ENCODE data around the gene AVP.
A peak's percentile ranks its signal among the peaks of the same experiment; 100 is the strongest.

Gene AVP

DNA sequence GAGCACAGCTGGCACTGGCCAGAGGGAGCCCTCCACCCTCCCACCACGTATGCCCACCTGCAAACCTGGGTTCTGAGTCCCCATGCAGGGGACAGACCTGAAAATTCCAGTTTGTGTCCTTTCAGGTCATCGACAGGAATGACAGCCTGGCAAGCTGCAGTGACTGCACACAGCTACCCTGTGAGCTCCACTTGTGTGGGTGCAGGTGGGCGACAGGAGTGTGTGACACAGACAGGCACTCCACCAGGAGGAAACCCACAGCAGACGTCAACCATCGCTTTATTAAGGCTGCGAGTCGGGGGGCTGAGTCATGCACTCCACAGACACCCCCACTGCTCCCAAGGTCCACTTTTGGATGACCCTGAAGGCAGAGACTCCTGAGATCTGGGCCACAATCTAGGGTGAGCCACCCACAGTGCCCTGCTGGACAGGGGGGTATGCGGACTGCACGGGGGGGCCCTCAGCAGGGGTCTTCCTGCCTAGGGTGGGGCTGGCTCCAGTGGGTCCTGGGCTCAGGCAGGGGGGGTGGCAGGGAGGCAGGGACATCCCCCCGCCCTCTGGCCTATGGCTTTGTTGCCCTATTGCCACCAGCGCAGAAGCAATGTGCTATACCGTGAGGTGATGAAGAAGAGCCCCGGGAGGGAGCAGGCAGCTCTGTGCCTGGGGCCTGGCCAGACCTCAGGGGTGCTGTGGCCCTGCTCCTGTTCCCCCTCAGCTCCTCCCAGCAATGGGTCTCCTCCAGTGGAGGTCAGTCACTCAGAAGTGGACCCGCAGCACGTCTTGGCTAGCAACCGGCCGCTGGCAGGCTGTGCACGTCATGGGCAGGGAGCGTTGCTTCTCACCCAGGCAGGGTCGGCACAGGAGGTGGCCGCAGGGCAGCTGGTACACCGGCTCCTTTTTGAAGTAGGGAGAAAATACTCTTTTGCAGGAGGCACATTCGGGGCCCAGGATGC lies 25.1 kb upstream of the AVP start:
- no peak for DNase-seq (ENCODE audit: low spot score)

DNA sequence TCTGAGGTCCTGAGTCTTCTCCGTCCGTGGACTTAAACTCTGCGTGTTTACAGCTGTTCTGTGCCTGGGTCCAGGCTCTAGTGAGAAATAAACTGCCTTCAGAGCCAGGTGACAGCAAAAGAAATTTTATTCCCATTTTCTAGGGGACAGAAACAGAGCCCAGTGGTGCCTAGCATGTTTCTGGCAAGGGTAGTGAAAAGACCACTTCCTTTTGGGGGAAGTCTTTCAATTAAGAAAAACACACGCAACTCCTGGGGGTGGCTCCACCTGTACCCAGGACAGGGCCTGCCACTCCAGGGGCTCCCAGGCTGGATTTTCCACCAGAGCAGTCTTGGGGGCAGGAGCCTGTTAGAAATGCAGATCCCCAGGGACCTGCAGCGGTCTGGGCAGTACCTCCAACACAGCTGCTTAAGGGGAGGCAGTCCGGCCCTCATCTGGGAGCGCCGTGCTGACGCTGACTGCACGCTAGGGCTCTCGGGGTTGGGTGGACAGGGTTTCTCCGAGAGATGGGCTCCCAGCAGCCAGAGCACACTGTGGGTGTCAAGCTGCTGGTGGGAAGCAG lies 23.0 kb upstream of the AVP start:
- no peak for DNase-seq (ENCODE audit: low spot score)

DNA sequence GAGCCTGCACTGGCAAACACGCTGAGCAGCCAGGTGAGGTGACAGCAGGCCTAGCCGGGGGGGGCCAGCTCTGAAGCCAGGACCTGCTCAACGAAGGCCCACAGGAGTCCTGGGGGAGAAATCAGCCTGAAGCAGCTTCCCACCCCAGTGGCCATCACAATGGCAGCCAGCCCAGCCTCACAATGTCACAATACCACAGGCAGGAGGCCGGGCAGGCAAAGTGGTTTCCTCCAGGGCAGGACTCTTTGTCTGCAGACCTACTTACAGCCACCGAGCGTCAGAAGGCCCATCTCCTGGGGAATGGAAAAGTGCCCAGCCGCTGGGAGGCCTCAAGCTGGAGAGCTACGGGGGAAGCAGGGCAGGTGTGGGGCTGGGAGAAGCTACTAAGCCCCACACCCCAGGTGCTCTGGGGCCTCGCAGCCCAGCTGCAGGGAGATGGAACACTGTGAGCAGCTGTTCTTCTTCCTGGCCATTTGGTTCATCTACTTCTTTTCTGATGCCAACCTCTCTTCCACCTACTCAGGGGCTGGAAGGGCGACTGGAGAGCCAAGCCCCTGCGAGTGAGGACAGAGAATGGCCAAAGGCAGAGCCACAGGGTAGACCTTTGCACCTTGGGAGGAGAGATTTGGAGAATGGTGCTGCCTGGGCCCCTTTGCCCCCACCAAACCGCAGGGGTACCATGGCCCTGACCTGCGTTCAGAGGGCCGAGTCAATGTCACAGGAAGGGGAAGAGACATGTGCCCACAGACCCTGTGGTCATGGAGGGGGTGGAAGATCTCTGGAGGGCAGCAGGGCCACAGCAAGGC lies 22.3 kb upstream of the AVP start:
- DNase-seq (ENCODE audit: low spot score): no peak

DNA sequence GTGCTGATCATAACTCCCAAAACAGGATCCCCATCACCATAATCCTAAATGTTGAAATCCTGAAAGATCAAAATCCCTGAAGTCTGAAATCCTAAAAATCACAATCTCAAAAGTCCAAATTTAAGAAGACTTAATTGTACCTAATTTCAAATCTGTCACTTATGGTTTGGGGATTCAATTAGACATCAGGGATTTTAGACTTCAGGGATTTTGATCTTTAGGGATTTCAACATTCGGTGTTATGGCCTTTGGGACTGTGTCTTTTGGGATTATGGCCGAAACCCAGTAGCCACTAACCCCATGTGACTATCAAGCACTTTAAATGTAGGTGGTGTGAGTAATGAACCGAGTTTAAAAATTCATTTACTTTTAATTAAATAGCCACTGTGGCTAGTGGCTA lies 21.7 kb upstream of the AVP start:
- DNase-seq (ENCODE audit: low spot score): no peak

DNA sequence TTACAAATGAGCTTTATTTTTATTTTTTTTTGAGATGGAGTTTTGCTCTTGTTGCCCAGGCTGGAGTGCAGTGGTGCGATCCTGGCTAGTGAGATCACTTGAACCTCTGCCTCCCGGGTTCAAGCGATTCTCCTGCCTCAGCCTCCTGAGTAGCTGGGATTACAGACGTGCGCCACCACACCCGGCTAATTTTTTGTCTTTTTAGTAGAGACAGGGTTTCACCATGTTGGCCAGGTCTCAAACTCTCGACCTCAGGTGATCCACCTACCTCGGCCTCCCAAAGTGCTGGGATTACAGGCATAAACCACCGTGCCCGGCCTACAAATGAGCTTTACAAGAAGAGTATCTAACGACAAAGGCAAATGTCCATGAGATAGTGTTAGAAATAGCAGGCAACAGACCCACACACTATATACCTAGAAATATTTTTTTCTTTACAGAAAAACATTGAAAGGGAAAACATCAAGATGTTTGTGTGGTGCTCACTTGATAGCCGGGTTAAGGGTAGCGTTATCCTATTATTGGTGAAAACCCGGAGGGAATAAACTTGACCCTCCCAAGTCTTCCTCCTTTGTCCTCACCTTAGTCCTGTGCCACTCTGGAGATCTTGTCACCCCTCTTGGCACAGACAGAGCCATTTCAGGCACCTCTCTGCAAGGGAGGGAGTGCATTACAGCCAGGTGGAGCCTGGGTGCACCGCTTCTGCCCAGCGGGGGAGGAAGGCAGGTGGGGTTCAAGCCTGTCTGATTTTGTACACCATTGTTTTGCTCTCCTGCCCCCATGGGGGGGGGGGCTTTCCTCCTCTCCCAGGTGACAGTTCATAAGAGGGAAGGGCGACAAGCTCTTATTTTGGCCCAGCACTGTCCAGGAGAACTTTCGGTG lies 21.0 kb upstream of the AVP start:
- DNase-seq (ENCODE audit: low spot score): no peak

DNA sequence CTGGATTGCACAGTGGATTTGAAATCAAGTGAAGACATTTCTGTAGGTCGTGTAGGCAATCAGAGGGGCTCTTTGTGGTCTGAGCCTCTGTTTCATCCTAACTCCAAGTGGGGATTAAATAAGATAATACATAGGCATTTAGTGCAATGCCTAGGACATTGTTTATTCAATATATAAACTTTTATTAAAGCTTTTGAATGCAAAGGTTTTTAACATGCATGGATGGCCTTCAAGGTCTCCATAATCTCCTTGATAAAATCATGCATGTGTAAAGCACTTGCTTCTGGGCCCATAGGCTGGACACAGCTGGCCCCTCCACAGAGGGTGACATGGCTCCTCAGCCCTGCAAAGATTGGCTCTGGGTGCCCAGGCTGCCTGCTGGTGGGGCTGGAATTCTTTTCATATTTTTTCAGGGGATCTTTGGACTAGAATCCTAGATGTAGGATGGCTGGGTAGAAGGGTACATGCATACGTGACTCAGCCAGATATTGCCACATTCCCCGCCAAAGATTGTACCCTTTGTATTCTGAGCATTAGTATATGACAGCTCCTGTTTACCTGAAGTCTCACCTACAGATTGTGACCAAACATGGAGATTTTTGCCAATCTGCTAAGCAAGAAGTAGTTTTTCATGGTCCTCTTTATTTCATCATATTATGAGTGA lies 19.0 kb upstream of the AVP start:
- no peak for DNase-seq (ENCODE audit: low spot score)

DNA sequence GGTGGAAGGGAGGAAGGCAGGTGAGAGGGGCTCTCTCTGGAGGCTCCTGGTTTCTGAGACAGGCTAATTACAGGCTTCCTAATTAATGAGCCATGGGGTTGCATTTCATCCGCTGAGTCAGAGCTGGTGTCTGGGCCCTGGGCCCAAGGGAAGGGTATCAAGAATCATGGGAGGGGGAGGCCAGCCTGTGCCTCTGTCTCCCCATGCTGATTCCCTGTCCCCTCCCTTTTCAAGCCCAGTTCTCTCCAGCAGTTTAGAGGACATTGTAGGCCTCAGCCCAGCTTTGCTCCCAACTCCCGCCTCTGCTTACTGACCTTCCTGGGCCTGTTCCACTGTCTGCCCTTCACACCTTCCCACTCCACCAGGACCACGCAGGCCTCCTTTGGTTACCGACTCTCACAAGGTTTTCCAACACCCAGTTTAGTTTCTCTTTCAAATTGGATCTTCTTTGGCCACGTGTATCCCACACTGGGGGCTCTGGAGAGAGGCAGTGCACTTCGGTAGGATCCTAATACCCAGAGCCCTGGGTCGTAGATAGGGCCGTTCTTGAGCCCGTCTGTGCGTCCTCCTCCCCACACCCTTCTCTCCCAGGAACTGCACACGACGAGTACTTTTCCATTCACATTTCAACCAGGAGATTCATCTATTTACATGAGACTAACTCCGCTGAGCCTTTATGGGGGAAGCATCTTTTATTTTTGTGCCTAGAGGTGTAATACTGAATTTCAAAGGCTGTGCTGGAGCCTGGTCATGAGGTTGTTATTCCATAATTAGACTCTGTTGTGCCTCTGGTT lies 18.2 kb upstream of the AVP start:
- no peak for DNase-seq (ENCODE audit: low spot score)

DNA sequence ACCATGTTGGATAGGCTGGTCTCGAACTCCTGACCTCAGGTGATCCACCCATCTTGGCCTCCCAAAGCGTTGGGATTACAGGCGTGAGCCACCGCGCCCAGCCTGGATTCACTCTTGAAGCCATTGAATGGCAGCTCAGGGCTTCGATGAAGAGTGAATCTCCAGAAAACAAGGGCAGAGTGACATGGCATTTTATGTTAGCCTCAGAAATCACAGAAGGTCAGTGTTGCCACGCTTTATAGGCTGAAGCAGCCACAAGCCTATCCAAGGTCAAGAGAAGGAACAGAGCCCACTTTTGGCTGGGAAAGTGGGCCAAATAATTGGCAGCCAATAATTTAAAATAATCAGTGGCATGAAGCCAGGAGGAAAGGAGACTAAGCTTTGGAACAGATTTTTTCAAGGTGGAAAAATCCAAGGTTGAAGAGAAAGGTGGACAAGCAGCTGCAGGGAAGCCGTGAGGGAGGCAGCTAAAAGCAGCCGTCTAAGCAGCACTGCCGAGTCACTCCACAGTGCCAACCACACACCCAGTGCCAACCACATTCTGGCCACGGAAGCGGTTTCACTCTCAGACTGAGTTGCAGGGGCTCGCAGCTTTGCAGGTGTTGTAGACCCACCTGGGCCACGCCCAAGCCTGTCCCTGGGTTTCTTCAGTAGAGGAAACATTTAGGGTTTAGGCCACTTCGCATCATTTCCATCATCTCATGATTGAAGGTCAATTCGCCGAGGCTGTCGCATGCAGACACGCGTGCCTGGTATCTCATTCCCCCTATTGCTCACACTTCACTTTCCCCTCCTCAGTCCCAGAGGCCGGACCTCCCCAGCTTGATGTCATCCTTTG lies 17.4 kb upstream of the AVP start:
- DNase-seq (ENCODE audit: low spot score): no peak

DNA sequence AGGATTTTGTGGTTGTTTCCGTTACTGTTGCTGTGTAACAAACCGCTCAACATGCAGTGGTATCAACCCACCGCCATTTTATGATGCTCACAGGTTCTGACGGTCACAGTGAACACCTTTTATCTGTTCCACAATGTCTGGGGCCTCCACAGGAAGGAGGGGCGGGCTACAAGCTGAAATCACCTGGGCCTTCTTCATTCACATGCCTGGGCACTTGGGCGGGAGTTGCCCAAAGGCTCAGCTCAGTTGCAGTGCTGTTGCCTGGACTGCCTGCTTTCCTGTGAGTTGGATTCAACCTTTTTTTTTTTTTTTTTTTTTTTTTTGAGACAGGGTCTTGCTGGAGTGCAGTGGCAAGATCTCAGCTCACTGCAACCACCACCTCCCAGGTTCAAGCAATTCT lies 16.7 kb upstream of the AVP start:
- no peak for DNase-seq (ENCODE audit: low spot score)

DNA sequence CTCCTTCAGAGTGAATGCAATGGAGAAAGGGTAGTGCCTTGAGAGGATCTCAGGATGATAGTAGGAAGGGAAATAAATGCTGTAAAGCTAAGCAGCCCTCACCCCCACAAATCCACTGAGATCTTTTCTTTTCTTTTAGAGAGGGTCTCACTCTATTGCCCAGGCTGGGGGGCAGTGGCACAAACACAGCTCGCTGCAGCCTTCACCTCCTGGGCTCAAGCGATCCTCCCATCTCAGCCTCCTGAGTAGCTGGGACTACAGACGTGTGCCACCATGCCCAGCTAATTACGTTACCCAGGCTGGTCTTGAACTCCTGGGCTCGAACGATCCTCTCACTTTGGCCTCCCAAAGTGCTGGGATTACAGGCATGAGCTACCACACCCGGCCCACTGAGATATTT lies 16.0 kb upstream of the AVP start:
- no peak for DNase-seq (ENCODE audit: low spot score)

DNA sequence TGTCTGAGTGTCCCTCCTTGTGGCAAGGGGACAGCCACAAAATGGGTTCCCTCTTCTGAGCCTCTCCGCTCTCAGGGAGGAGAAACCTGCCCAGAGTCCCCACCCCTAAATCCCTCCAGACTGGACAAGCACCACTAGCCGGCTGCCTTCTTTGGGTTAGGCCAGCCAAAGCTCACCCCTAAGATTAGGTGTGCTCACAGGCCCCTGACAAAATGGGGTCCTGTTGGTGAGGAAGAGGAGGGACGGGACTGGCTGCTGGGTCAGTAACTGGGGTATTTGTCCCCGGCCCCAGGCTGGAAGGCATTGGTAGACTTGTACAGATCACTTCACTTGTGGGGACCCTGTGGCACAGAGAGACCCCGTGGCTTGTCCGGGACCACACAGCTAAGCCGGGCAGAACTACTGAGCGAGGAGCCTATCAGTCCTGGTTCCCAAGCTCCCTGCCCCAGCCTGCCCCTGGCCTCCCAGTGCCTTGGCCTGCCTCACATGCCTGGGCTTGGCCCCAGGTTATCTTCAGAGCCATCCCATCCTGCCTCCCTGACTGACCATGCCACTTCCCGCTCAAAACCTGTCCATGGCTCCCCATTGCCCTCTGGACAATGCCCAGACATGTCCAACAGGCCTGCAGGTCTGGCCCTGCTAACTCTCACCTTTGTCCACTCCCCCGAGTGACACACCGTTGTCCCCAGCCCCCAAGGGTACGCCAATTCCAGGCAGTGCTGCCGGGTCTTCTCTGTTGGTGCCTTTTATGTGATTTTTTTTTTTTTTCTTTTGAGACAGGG lies 10.5 kb upstream of the AVP start:
- no peak for DNase-seq (ENCODE audit: low spot score)

DNA sequence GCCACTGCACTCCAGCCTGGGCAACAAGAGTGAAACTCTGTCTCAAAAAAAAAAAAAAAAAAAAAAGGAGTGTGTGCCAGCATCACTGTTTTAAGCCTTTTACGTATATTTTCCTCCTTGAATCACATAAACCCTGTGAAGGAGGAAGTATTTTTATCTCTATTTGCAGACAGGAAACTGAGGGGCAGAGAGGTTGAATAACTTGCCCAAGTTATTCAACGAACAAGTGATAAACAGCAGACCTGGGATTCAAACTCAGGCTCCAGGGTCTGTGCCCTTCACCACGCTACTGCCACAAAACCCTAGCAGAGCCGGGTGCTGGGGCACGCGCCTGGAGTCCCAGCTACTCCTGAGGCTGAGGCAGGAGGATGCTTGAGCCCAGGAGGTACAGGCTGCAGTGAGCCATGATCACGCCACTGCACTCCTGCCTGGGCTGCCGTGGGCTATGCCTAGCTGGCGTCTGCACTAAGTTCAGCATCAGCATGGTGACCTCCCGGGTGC lies 9.4 kb upstream of the AVP start:
- no peak for DNase-seq (ENCODE audit: low spot score)

DNA sequence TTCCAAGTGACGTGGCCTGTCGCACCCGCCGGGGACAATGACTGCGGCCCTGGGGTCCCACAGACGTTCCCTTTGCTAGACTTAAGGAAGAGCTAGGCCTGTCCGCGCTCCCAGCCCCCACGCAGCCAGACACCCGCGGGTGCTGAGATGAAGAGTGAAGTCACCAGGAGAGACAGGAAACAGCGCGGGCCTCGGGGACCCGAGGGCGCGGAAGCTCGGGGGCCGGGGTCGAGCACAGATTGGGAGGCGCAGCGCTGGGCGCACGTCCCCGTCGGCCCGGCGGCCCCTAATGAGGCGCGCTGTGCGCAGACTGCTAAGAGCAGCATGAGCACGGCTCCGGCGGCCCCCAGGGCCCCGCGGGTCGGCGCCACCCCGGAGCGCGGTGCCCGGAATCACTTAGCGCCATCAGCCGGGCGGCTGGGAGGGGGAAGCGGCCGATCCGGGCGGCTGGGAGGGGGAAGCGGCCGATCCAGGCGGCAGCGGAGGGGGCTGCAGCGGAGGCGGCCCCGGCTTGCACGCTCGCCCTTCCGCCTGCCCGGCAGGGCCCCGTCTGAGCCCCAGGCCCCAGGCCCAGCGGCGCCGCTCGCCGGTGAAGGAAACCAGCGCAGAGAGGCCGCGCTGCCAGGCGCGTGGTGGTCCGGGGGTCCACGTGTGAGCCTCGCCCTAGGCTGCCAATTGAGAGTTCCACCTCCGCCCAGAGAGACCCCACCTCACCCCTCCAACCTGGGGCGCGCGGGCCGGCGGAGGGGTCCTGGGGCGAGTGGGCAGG lies 8.3 kb upstream of the AVP start:
- peak; percentile 66 for DNase-seq (ENCODE audit: low spot score)

DNA sequence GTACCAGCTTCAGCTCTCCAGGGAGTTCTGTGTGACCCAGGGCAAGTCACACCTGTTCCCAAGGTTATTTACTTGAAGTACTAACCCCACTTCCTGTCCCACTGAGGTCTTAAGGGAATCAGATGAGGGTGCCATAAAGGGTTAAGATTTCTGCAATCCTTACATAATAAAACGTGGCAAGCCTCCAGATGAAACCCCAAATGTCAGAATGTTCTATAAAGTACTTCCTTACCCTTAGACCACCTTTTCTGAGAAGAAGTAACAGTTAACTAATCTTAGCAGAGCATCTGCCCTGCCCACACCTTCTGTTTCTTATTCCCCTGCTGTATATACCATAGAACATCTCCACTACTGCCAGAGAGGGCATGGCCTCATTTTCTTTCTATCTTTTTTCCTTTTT lies 6.0 kb upstream of the AVP start:
- no peak for DNase-seq (ENCODE audit: low spot score)

DNA sequence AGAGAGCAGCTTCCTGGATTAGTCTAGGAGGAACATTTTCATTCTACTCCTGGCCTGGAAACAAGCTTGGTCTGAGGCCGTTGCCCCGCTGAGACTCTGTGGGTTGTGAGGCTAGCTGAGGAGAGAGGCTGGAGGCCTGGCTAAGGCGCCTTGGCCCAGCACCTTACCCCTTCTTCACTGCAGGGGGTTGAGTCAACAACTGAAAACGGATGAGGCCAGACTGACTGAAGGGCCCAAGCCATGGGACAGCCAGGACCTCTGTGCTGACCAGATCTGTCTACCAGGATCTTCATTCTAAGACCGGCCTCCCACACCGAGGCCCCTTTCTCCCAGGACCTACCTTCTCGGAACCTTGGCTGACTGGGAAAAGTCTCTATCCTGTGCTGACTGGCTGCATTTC lies 3.5 kb upstream of the AVP start:
- DNase-seq (ENCODE audit: low spot score): no peak

DNA sequence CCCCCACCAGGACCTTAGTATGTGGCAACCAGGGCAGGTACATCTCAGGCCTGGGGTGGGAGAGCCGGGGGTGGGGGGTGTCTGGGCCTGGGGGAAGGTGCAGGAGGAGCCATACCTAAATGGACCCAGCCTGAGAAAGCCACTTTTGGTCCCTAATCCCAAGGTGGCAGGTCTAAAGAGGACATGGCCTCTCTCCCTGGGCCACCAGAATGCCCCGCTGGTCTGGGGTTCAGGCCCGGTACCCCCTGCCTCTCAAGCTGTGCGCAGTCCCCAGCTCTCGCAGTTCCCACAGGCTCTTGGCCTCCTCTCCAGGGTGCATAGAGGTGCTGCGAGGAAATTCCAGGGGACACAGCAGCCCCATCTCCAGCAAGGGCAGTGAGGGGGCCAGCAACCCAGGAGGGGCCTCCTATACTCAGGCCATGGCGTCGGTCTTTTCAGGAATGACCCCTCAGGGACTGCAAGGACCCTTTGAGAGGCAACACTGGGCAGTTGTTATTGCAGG lies 1.1 kb upstream of the AVP start:
- DNase-seq (ENCODE audit: low spot score): no peak

DNA sequence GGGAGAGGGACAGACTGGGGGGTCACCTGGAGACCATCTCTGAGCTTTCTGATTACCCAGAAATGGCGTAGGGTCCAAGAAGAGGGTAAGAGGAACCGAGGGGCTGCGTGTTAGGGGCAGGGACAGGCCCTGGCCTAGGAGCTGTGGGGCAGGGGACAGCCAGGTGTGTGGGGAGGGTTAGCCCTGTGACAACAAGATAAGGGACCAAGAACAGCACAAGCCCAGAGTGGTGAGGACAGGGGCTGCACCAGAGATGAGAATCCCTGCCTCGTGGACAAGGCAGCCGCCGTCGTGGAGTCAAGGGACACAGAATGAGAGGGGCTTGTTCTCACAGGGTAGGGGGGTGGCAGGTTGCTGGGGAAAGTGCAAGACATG lies 449 bp upstream of the AVP start:
- no peak for DNase-seq (ENCODE audit: low spot score)
